ENCODE data around the gene GALNT18. TPM values are rescaled to one million over a fixed set of nuclear protein-coding genes. Genes with fewer than 3 reads are reported as not detected.

GALNT18 gene
- total RNA-seq, 1 donor = 4.7 TPM

DNA sequence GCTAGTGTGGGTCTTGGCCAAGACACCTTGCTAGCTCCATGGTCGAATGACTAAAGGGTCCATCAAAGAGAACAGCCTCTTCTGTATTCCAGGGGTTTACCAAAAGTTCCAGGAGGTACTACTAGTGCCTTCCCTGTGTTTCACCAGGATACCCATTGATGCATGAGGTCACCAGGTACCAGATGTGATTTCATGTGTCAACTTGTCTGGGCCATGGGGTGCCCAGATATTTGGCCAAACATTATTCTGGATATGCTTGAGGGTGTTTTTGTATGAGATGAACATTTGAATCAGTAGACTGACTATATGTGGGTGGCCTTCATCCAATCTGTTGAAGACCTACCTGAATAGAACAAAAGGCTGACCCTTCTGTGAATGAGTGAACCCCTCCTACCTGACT is 92.8 kb downstream of the GALNT18 start:
- no peaks in the 10 kb centered on the region for H3K36me3 ChIP-seq (ENCODE audit: insufficient read depth, low read length)
- no peaks in the 10 kb centered on the region for H3K27me3 ChIP-seq (ENCODE audit: insufficient read depth, low read length)
- DNase-seq (ENCODE audit: insufficient read length, low spot score, missing footprints) = no peak
- TF ChIP-seq, protein P1, sequence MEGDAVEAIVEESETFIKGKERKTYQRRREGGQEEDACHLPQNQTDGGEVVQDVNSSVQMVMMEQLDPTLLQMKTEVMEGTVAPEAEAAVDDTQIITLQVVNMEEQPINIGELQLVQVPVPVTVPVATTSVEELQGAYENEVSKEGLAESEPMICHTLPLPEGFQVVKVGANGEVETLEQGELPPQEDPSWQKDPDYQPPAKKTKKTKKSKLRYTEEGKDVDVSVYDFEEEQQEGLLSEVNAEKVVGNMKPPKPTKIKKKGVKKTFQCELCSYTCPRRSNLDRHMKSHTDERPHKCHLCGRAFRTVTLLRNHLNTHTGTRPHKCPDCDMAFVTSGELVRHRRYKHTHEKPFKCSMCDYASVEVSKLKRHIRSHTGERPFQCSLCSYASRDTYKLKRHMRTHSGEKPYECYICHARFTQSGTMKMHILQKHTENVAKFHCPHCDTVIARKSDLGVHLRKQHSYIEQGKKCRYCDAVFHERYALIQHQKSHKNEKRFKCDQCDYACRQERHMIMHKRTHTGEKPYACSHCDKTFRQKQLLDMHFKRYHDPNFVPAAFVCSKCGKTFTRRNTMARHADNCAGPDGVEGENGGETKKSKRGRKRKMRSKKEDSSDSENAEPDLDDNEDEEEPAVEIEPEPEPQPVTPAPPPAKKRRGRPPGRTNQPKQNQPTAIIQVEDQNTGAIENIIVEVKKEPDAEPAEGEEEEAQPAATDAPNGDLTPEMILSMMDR (IDR thresholded peaks at IDR 0.05; ENCODE audit: extremely low read depth, low read depth, low read length) = no peak
- peaks cover 3% of the 10 kb centered on the region for H3K4me1 ChIP-seq (ENCODE audit: insufficient read depth, low read length)
- H2AFZ ChIP-seq (ENCODE audit: low read length) = no peak overlapping the region
- no peak overlapping the region for H3K27ac ChIP-seq (ENCODE audit: low read depth, low read length)
- no peaks in the 10 kb centered on the region for H3K9me3 ChIP-seq (ENCODE audit: low read depth, low read length)
- H3K4me2 ChIP-seq (ENCODE audit: insufficient read depth, low read length) = no peak overlapping the region
- no peaks in the 10 kb centered on the region for H4K20me1 ChIP-seq (ENCODE audit: insufficient read depth, low read length)
- no peaks in the 10 kb centered on the region for H3K79me2 ChIP-seq (ENCODE audit: insufficient read depth, low read length)
- H3K4me3 ChIP-seq (ENCODE audit: insufficient read depth, low read length) = no peak overlapping the region

DNA sequence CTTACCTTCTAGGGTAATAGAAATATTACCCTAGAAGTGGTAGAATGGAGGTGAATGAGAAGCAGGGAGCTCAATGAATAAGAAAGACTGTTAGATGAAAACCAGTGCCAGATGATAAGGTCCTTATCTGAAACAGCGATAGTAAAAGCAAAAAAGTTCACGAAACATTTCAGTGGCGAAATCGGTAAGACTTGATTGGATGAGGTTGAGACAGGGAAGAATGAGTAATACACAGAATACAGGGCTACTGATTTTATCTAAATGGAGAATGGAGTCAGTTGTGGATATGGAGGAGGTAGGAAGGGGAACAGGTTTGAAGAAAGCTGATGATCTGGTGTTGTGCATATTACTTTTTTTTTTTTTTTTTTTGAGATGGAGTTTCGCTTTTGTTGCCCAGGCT is 96.5 kb downstream of the GALNT18 start:
- Histone ChIP-seq H3K27me3 (ENCODE audit: insufficient read depth, low read length) (no peaks in the 10 kb centered on the region), H3K4me3 (ENCODE audit: insufficient read depth, low read length) (no peak overlapping the region), H3K4me1 (ENCODE audit: insufficient read depth, low read length) (peaks cover 3% of the 10 kb centered on the region), H3K9me3 (ENCODE audit: low read depth, low read length) (no peaks in the 10 kb centered on the region), H2AFZ (ENCODE audit: low read length) (no peak overlapping the region), H3K79me2 (ENCODE audit: insufficient read depth, low read length) (no peaks in the 10 kb centered on the region), H3K27ac (ENCODE audit: low read depth, low read length) (no peak overlapping the region), H3K36me3 (ENCODE audit: insufficient read depth, low read length) (no peaks in the 10 kb centered on the region), H3K4me2 (ENCODE audit: insufficient read depth, low read length) (no peak overlapping the region), H4K20me1 (ENCODE audit: insufficient read depth, low read length) (no peaks in the 10 kb centered on the region)
- no peak for DNase-seq (ENCODE audit: insufficient read length, low spot score, missing footprints)
- TF ChIP-seq, protein P1 (IDR thresholded peaks at IDR 0.05; ENCODE audit: extremely low read depth, low read depth, low read length) = no peak

DNA sequence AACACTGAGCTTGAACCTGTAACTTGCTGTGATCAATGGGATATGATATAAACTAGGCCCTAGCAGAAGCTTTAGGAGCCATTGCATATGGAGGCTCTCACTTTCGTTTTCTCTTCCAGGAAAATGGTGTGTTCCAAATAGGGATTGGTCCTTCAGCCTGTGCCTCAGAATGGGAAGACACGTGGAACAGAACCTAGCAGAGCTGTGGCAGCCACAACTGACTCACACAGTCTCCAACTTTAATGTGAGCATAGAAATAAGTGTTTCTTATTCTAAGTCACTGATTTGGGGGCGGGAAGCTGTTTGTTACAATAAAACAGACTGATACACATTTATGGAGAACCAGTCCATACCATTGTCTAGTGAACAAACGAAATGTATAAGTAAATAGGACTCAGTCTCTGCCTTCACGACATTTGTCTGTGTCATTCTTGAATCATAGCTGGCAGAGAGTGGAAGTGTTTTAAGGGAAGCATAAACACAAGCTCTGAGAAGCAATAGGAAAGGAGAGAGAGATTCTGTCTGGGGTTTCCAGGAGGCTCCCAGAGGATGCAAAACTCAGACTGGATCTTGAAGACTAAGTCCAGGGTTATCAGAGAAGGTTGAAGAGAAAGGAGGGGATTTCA is 97.3 kb downstream of the GALNT18 start:
- Histone ChIP-seq H2AFZ (ENCODE audit: low read length) (peak overlapping the region; percentile 10), H3K4me1 (ENCODE audit: insufficient read depth, low read length) (peaks cover 3% of the 10 kb centered on the region), H3K27ac (ENCODE audit: low read depth, low read length) (no peak overlapping the region), H3K4me2 (ENCODE audit: insufficient read depth, low read length) (peak overlapping the region; percentile 32), H4K20me1 (ENCODE audit: insufficient read depth, low read length) (peaks cover 3% of the 10 kb centered on the region), H3K9me3 (ENCODE audit: low read depth, low read length) (no peaks in the 10 kb centered on the region), H3K4me3 (ENCODE audit: insufficient read depth, low read length) (no peak overlapping the region), H3K79me2 (ENCODE audit: insufficient read depth, low read length) (no peaks in the 10 kb centered on the region), H3K36me3 (ENCODE audit: insufficient read depth, low read length) (no peaks in the 10 kb centered on the region), H3K27me3 (ENCODE audit: insufficient read depth, low read length) (peaks cover 5% of the 10 kb centered on the region)
- DNase-seq (ENCODE audit: insufficient read length, low spot score, missing footprints) = no peak
- TF ChIP-seq, protein P1 (IDR thresholded peaks at IDR 0.05; ENCODE audit: extremely low read depth, low read depth, low read length) = no peak

DNA sequence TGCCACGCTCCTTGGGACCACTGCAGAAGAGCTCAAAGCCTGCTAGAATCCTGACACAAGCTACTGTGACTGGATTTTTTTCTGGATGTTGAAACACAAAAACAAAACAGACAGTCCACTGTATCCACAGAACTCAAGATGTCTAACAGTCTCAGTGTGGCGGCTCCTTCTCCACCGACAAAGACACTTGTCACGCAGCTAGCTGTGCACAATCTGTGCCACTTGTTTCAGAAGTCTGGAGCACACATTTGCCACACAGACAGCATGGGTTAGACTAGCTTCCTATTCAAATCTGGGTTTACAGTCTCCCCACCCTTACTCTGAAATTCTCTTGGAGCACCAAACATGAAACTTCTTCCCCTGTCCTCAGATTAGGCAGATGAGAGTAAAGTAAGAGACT is 99.2 kb downstream of the GALNT18 start:
- no peak overlapping the region for H3K27ac ChIP-seq (ENCODE audit: low read depth, low read length)
- H4K20me1 ChIP-seq (ENCODE audit: insufficient read depth, low read length) = peaks cover 5% of the 10 kb centered on the region

More for the DNA sequence above, 99.2 kb downstream of the GALNT18 start:
- no peaks in the 10 kb centered on the region for H3K79me2 ChIP-seq (ENCODE audit: insufficient read depth, low read length)
- H3K9me3 ChIP-seq (ENCODE audit: low read depth, low read length) = no peaks in the 10 kb centered on the region
- no peak for DNase-seq (ENCODE audit: insufficient read length, low spot score, missing footprints)
- H3K27me3 ChIP-seq (ENCODE audit: insufficient read depth, low read length) = peaks cover 9% of the 10 kb centered on the region
- H2AFZ ChIP-seq (ENCODE audit: low read length) = no peak overlapping the region
- no peak overlapping the region for H3K4me3 ChIP-seq (ENCODE audit: insufficient read depth, low read length)
- TF ChIP-seq, protein P1 (IDR thresholded peaks at IDR 0.05; ENCODE audit: extremely low read depth, low read depth, low read length) = no peak
- peaks cover 3% of the 10 kb centered on the region for H3K4me1 ChIP-seq (ENCODE audit: insufficient read depth, low read length)
- no peaks in the 10 kb centered on the region for H3K36me3 ChIP-seq (ENCODE audit: insufficient read depth, low read length)
- no peak overlapping the region for H3K4me2 ChIP-seq (ENCODE audit: insufficient read depth, low read length)

All from osteoblast (primary cell).